ENCODE data around the gene CXCL1. TPM values are rescaled to one million over a fixed set of nuclear protein-coding genes. Genes with fewer than 3 reads are reported as not detected.

Gene CXCL1
- total RNA-seq, 5 donors from 2014 or later (not counting 1 experiment from before 2014, with no cell fraction given), result not detected

GRCh38 chr4:73871511-73872310, 2.5 kb downstream of the CXCL1 start:
- ChIA-PET POLR2A (no interaction called here), CTCF (no interaction called here)
- H3K27me3 ChIP-seq (replicated peaks in 1 of 2; ENCODE audit: control insufficient read depth in 2 of 2, extremely low read depth in 1 of 2, insufficient read depth in 2 of 2, low read length in 1 of 2), result peaks cover 0 to 14% of the 10 kb centered on the region in 2 experiments
- DNase-seq, result no peak
- Mint-ChIP-seq H3K4me1 (peaks cover 0 to 6% (median 4%) of the 10 kb centered on the region in 3 donors), H3K27ac (no peak overlapping the region), H3K36me3 (no peaks in the 10 kb centered on the region), H3K4me3 (no peak overlapping the region), H3K9me3 (no peaks in the 10 kb centered on the region), H3K27me3 (peaks cover 18 to 20% of the 10 kb centered on the region in 2 donors)
- no CpG with 5 or more reads among the region's 6 CpGs for WGBS (ENCODE audit: insufficient coverage)
- no peak overlapping the region for H3K27ac ChIP-seq (ENCODE audit: low read length)
- H3K9me3 ChIP-seq, result no peaks in the 10 kb centered on the region
- H3K4me3 ChIP-seq (ENCODE audit: control insufficient read depth in 1 of 2, extremely low read depth in 1 of 2, low read length in 1 of 2), result no peak overlapping the region
- no peaks in the 10 kb centered on the region for H3K36me3 ChIP-seq (ENCODE audit: control insufficient read depth in 2 of 2, extremely low read depth in 1 of 2, insufficient read depth in 1 of 2, low read length in 1 of 2)
- no peak for ATAC-seq (replicated peaks in 1 of 4)
- peaks cover 0 to 4% of the 10 kb centered on the region in 2 experiments for H3K4me1 ChIP-seq (ENCODE audit: control insufficient read depth in 1 of 2, extremely low read depth in 1 of 2, insufficient read depth in 2 of 2, low read length in 2 of 2)

GRCh38 chr4:73872316-73873108, 3.3 kb downstream of the CXCL1 start:
- no peak for ATAC-seq (replicated peaks in 1 of 4)

DNA sequence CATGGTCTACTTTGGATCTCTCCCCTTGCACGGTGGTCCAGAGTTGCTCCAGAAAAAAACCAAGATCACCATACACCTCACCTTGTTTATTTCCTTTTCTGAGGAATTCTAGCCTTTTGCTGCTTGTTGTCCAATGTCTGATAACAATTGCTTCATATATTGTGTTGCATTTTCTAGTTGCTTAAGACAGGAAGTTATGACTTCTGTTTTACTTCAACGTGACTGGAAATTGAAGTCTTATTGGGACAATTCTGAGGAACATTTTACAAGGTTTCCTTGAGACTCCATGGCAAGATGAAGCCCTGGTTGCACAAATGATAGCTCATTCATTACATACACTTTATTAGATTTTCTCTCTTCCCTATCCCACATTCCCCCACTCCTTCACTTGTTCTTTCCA, 5.2 kb downstream of the CXCL1 start:
- peaks cover 0 to 2% (median 0%) of the 10 kb centered on the region in 3 donors for H3K4me1 Mint-ChIP-seq
- no peak overlapping the region for H3K27ac Mint-ChIP-seq
- DNase-seq, result no peak
- Histone ChIP-seq H3K4me3 (ENCODE audit: control insufficient read depth in 1 of 2, extremely low read depth in 1 of 2, low read length in 1 of 2) (no peak overlapping the region), H3K36me3 (ENCODE audit: control insufficient read depth in 2 of 2, extremely low read depth in 1 of 2, insufficient read depth in 1 of 2, low read length in 1 of 2) (no peaks in the 10 kb centered on the region), H3K27me3 (replicated peaks in 1 of 2; ENCODE audit: control insufficient read depth in 2 of 2, extremely low read depth in 1 of 2, insufficient read depth in 2 of 2, low read length in 1 of 2) (peaks cover 0 to 8% of the 10 kb centered on the region in 2 experiments), H3K27ac (ENCODE audit: low read length) (no peak overlapping the region), H3K9me3 (no peaks in the 10 kb centered on the region), H3K4me1 (ENCODE audit: control insufficient read depth in 1 of 2, extremely low read depth in 1 of 2, insufficient read depth in 2 of 2, low read length in 2 of 2) (no peaks in the 10 kb centered on the region)
- no CpG with 5 or more reads among the region's 2 CpGs for WGBS (ENCODE audit: insufficient coverage)
- ChIA-PET POLR2A (no interaction called here), CTCF (no interaction called here)
- no peaks in the 10 kb centered on the region for H3K36me3 Mint-ChIP-seq
- H3K4me3 Mint-ChIP-seq, result no peak overlapping the region
- ATAC-seq (replicated peaks in 1 of 4), result no peak
- H3K9me3 Mint-ChIP-seq, result no peaks in the 10 kb centered on the region
- peaks cover 5 to 7% of the 10 kb centered on the region in 2 donors for H3K27me3 Mint-ChIP-seq

More at GRCh38 chr4:73872316-73873108, 3.3 kb downstream of the CXCL1 start:
- peaks cover 0 to 4% of the 10 kb centered on the region in 2 experiments for H3K4me1 ChIP-seq (ENCODE audit: control insufficient read depth in 1 of 2, extremely low read depth in 1 of 2, insufficient read depth in 2 of 2, low read length in 2 of 2)
- Mint-ChIP-seq H3K4me3 (no peak overlapping the region), H3K27me3 (peaks cover 18 to 20% of the 10 kb centered on the region in 2 donors), H3K27ac (no peak overlapping the region), H3K4me1 (peaks cover 0 to 6% (median 4%) of the 10 kb centered on the region in 3 donors), H3K36me3 (no peaks in the 10 kb centered on the region), H3K9me3 (no peaks in the 10 kb centered on the region)
- peaks cover 0 to 14% of the 10 kb centered on the region in 2 experiments for H3K27me3 ChIP-seq (replicated peaks in 1 of 2; ENCODE audit: control insufficient read depth in 2 of 2, extremely low read depth in 1 of 2, insufficient read depth in 2 of 2, low read length in 1 of 2)
- H3K27ac ChIP-seq (ENCODE audit: low read length), result no peak overlapping the region
- H3K4me3 ChIP-seq (ENCODE audit: control insufficient read depth in 1 of 2, extremely low read depth in 1 of 2, low read length in 1 of 2), result no peak overlapping the region
- WGBS (ENCODE audit: insufficient coverage), result no CpG with 5 or more reads among the region's 2 CpGs
- no peaks in the 10 kb centered on the region for H3K36me3 ChIP-seq (ENCODE audit: control insufficient read depth in 2 of 2, extremely low read depth in 1 of 2, insufficient read depth in 1 of 2, low read length in 1 of 2)
- CTCF ChIA-PET, result no interaction called here
- no peaks in the 10 kb centered on the region for H3K9me3 ChIP-seq
- DNase-seq, result no peak
- POLR2A ChIA-PET, result no interaction called here

DNA sequence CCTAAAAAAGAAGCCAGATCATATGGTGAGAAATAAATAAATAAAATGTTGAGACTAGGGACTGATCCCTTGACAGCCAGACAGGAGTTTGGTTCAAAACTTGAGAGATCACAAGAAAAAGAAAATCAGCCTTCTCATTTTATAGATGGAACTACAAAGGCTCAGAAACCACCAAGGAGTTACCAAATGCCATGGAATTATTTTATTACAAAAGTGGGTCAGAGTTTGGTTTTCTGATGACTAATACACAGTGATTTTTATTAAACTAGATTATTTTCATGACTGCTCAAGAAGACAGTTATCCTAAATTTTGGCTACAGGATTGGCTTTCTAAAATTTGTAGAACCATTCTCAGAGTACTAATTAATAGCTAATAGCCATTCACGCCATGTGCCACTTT, 6.2 kb downstream of the CXCL1 start:
- Histone ChIP-seq H3K4me1 (ENCODE audit: control insufficient read depth in 1 of 2, extremely low read depth in 1 of 2, insufficient read depth in 2 of 2, low read length in 2 of 2) (no peaks in the 10 kb centered on the region), H3K36me3 (ENCODE audit: control insufficient read depth in 2 of 2, extremely low read depth in 1 of 2, insufficient read depth in 1 of 2, low read length in 1 of 2) (no peaks in the 10 kb centered on the region), H3K27me3 (replicated peaks in 1 of 2; ENCODE audit: control insufficient read depth in 2 of 2, extremely low read depth in 1 of 2, insufficient read depth in 2 of 2, low read length in 1 of 2) (no peaks in the 10 kb centered on the region), H3K27ac (ENCODE audit: low read length) (no peak overlapping the region), H3K9me3 (no peaks in the 10 kb centered on the region), H3K4me3 (ENCODE audit: control insufficient read depth in 1 of 2, extremely low read depth in 1 of 2, low read length in 1 of 2) (no peak overlapping the region)
- CTCF ChIA-PET, result no interaction called here
- no peaks in the 10 kb centered on the region for H3K36me3 Mint-ChIP-seq
- no peaks in the 10 kb centered on the region for H3K9me3 Mint-ChIP-seq
- no peaks in the 10 kb centered on the region for H3K27me3 Mint-ChIP-seq
- H3K27ac Mint-ChIP-seq, result no peak overlapping the region
- no peak for ATAC-seq (replicated peaks in 1 of 4)
- H3K4me1 Mint-ChIP-seq, result no peaks in the 10 kb centered on the region
- no CpG with 5 or more reads among the region's 1 CpG for WGBS (ENCODE audit: insufficient coverage)
- POLR2A ChIA-PET, result no interaction called here
- no peak for DNase-seq
- no peak overlapping the region for H3K4me3 Mint-ChIP-seq

DNA sequence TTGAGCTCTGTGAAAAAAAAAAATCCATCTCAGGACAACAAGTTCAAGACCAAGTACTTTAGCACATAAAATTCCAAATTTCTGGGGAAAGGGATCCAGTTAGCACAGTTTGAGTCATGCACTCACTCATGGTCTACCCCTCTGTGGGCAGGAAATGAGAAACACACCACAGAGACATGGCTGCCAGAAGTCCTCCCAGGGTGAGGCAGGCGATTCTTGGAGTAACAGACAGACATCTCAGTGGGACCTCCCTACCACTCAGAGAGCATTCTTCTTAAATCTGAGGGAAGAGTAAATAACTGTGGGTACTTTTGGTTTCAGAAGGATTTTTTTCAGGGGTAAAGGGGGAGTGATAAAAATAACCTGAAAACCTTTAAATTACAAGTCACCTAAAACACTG, 14.1 kb downstream of the CXCL1 start:
- WGBS (ENCODE audit: insufficient coverage), result no CpG with 5 or more reads among the region's 1 CpG
- no peak overlapping the region for H3K27ac Mint-ChIP-seq
- ChIA-PET POLR2A (no interaction called here), CTCF (no interaction called here)
- no peak overlapping the region for H3K4me3 ChIP-seq (ENCODE audit: control insufficient read depth in 1 of 2, extremely low read depth in 1 of 2, low read length in 1 of 2)
- H3K36me3 Mint-ChIP-seq, result no peaks in the 10 kb centered on the region
- no peaks in the 10 kb centered on the region for H3K4me1 ChIP-seq (ENCODE audit: control insufficient read depth in 1 of 2, extremely low read depth in 1 of 2, insufficient read depth in 2 of 2, low read length in 2 of 2)
- H3K4me3 Mint-ChIP-seq, result no peak overlapping the region
- no peaks in the 10 kb centered on the region for H3K27me3 ChIP-seq (replicated peaks in 1 of 2; ENCODE audit: control insufficient read depth in 2 of 2, extremely low read depth in 1 of 2, insufficient read depth in 2 of 2, low read length in 1 of 2)
- H3K4me1 Mint-ChIP-seq, result no peaks in the 10 kb centered on the region
- H3K27me3 Mint-ChIP-seq, result peaks cover 0 to 6% of the 10 kb centered on the region in 2 donors
- ATAC-seq (replicated peaks in 1 of 4) (no peak), DNase-seq (no peak)
- H3K9me3 Mint-ChIP-seq, result peaks cover 0 to 2% (median 0%) of the 10 kb centered on the region in 3 donors
- H3K9me3 ChIP-seq, result no peaks in the 10 kb centered on the region
- H3K36me3 ChIP-seq (ENCODE audit: control insufficient read depth in 2 of 2, extremely low read depth in 1 of 2, insufficient read depth in 1 of 2, low read length in 1 of 2), result no peaks in the 10 kb centered on the region
- no peak overlapping the region for H3K27ac ChIP-seq (ENCODE audit: low read length)

GRCh38 chr4:73885574-73886267, 16.5 kb downstream of the CXCL1 start:
- H3K4me1 Mint-ChIP-seq, result no peaks in the 10 kb centered on the region
- no peak overlapping the region for H3K27ac Mint-ChIP-seq
- Histone ChIP-seq H3K4me3 (ENCODE audit: control insufficient read depth in 1 of 2, extremely low read depth in 1 of 2, low read length in 1 of 2) (no peak overlapping the region), H3K4me1 (ENCODE audit: control insufficient read depth in 1 of 2, extremely low read depth in 1 of 2, insufficient read depth in 2 of 2, low read length in 2 of 2) (no peaks in the 10 kb centered on the region), H3K27ac (ENCODE audit: low read length) (no peak overlapping the region), H3K36me3 (ENCODE audit: control insufficient read depth in 2 of 2, extremely low read depth in 1 of 2, insufficient read depth in 1 of 2, low read length in 1 of 2) (no peaks in the 10 kb centered on the region), H3K9me3 (no peaks in the 10 kb centered on the region), H3K27me3 (replicated peaks in 1 of 2; ENCODE audit: control insufficient read depth in 2 of 2, extremely low read depth in 1 of 2, insufficient read depth in 2 of 2, low read length in 1 of 2) (no peaks in the 10 kb centered on the region)
- no peak overlapping the region for H3K4me3 Mint-ChIP-seq
- no peak for ATAC-seq (replicated peaks in 1 of 4)
- peaks cover 0 to 6% of the 10 kb centered on the region in 2 donors for H3K27me3 Mint-ChIP-seq
- no peaks in the 10 kb centered on the region for H3K36me3 Mint-ChIP-seq
- POLR2A ChIA-PET, result no interaction called here
- no peak for DNase-seq
- 89% methylated on average over 2 of the region's 4 CpGs for WGBS (ENCODE audit: insufficient coverage)
- H3K9me3 Mint-ChIP-seq, result peaks cover 0 to 2% (median 0%) of the 10 kb centered on the region in 3 donors
- CTCF ChIA-PET, result no interaction called here
